GM12872 (cell line): Measurements from ENCODE around the gene SRSF8.

Experiments
- CTCF ChIP-seq: IDR thresholded peaks from 3 replicates; pipeline ENCODE4 v1.5.1; 2011; ENCODE audit warnings: low read depth, mild to moderate bottlenecking, low read length, moderate library complexity; ENCODE audit not compliant: insufficient read depth

Gene SRSF8

GRCh38 chr11:95100191-95100648, 33.5 kb downstream of the SRSF8 start:
- TF ChIP-seq CTCF, result no peak

- TF ChIP-seq CTCF, result no peak
These were observed 34.3 kb downstream of the SRSF8 start for GRCh38 chr11:95100856-95101507.

- TF ChIP-seq CTCF, result no peak
These were observed 35.2 kb downstream of the SRSF8 start for GRCh38 chr11:95101935-95102334.

GRCh38 chr11:95102733-95103132, 36.0 kb downstream of the SRSF8 start:
- TF ChIP-seq CTCF, result no peak

- TF ChIP-seq CTCF, result no peak
These were observed 37.0 kb downstream of the SRSF8 start for GRCh38 chr11:95103701-95104100.

- TF ChIP-seq CTCF, result no peak
These were observed 37.6 kb downstream of the SRSF8 start for GRCh38 chr11:95104121-95104830.

GRCh38 chr11:95104856-95105255, 38.1 kb downstream of the SRSF8 start:
- TF ChIP-seq CTCF, result no peak
